ENCODE measurements around the gene SCN3B. TPM values are rescaled to one million over a fixed set of nuclear protein-coding genes. Genes with fewer than 3 reads are reported as not detected.

The SCN3B gene
- total RNA-seq, 1 donor from 2014 or later: 34.1 TPM

GRCh38 chr11:123652599-123652998 is 1.8 kb downstream of the SCN3B start:
- Mint-ChIP-seq H3K9me3 (ENCODE audit: unreplicated experiment) (no peaks in the 10 kb centered on the region), H3K27ac (ENCODE audit: unreplicated experiment) (no peak overlapping the region), H3K4me3 (ENCODE audit: unreplicated experiment) (peak overlapping the region; percentile 96), H3K36me3 (ENCODE audit: low read depth, unreplicated experiment) (peaks cover 3% of the 10 kb centered on the region), H3K4me1 (ENCODE audit: unreplicated experiment) (peaks cover 34% of the 10 kb centered on the region), H3K27me3 (ENCODE audit: unreplicated experiment) (peaks cover 5% of the 10 kb centered on the region)
- DNase-seq (ENCODE audit: low spot score): no peak
- TF ChIP-seq CTCF (IDR thresholded peaks at IDR 0.05; ENCODE audit: unreplicated experiment): no peak

- TF ChIP-seq CTCF (IDR thresholded peaks at IDR 0.05; ENCODE audit: unreplicated experiment): no peak
- no peak overlapping the region for H3K4me3 Mint-ChIP-seq (ENCODE audit: unreplicated experiment)
- peaks cover 12% of the 10 kb centered on the region for H3K36me3 Mint-ChIP-seq (ENCODE audit: low read depth, unreplicated experiment)
- H3K4me1 Mint-ChIP-seq (ENCODE audit: unreplicated experiment): peaks cover 34% of the 10 kb centered on the region
- no peak overlapping the region for H3K27ac Mint-ChIP-seq (ENCODE audit: unreplicated experiment)
- DNase-seq (ENCODE audit: low spot score): no peak
- peaks cover 2% of the 10 kb centered on the region for H3K27me3 Mint-ChIP-seq (ENCODE audit: unreplicated experiment)
- no peaks in the 10 kb centered on the region for H3K9me3 Mint-ChIP-seq (ENCODE audit: unreplicated experiment)
Measured at GRCh38 chr11:123650901-123651300, 3.5 kb downstream of the SCN3B start.

GRCh38 chr11:123645286-123645975 is 9.0 kb downstream of the SCN3B start:
- peaks cover 5% of the 10 kb centered on the region for H3K27me3 Mint-ChIP-seq (ENCODE audit: unreplicated experiment)
- TF ChIP-seq CTCF (IDR thresholded peaks at IDR 0.05; ENCODE audit: unreplicated experiment): no peak
- DNase-seq (ENCODE audit: low spot score): no peak

GRCh38 chr11:123642435-123642834 is 12.0 kb downstream of the SCN3B start:
- H3K27ac Mint-ChIP-seq (ENCODE audit: unreplicated experiment): no peak overlapping the region
- peaks cover 7% of the 10 kb centered on the region for H3K27me3 Mint-ChIP-seq (ENCODE audit: unreplicated experiment)
- H3K4me3 Mint-ChIP-seq (ENCODE audit: unreplicated experiment): no peak overlapping the region
- peaks cover 14% of the 10 kb centered on the region for H3K4me1 Mint-ChIP-seq (ENCODE audit: unreplicated experiment)
- H3K9me3 Mint-ChIP-seq (ENCODE audit: unreplicated experiment): no peaks in the 10 kb centered on the region
- TF ChIP-seq CTCF (IDR thresholded peaks at IDR 0.05; ENCODE audit: unreplicated experiment): no peak
- DNase-seq (ENCODE audit: low spot score): no peak
- H3K36me3 Mint-ChIP-seq (ENCODE audit: low read depth, unreplicated experiment): peaks cover 47% of the 10 kb centered on the region

More at GRCh38 chr11:123645286-123645975, 9.0 kb downstream of the SCN3B start:
- peaks cover 15% of the 10 kb centered on the region for H3K4me1 Mint-ChIP-seq (ENCODE audit: unreplicated experiment)
- H3K4me3 Mint-ChIP-seq (ENCODE audit: unreplicated experiment): no peak overlapping the region
- no peaks in the 10 kb centered on the region for H3K9me3 Mint-ChIP-seq (ENCODE audit: unreplicated experiment)
- H3K27ac Mint-ChIP-seq (ENCODE audit: unreplicated experiment): no peak overlapping the region
- peaks cover 30% of the 10 kb centered on the region for H3K36me3 Mint-ChIP-seq (ENCODE audit: low read depth, unreplicated experiment)

- H3K4me3 Mint-ChIP-seq (ENCODE audit: unreplicated experiment): peak overlapping the region; percentile 63
- H3K36me3 Mint-ChIP-seq (ENCODE audit: low read depth, unreplicated experiment): peaks cover 49% of the 10 kb centered on the region
- H3K27me3 Mint-ChIP-seq (ENCODE audit: unreplicated experiment): peaks cover 7% of the 10 kb centered on the region
- H3K4me1 Mint-ChIP-seq (ENCODE audit: unreplicated experiment): peaks cover 11% of the 10 kb centered on the region
- H3K27ac Mint-ChIP-seq (ENCODE audit: unreplicated experiment): no peak overlapping the region
- TF ChIP-seq CTCF (IDR thresholded peaks at IDR 0.05; ENCODE audit: unreplicated experiment): no peak
- DNase-seq (ENCODE audit: low spot score): no peak
- no peaks in the 10 kb centered on the region for H3K9me3 Mint-ChIP-seq (ENCODE audit: unreplicated experiment)
Measured at GRCh38 chr11:123641495-123641840, 13.0 kb downstream of the SCN3B start.

All from endothelial cell (in vitro differentiated cells).